ENCODE results near the gene CNFN. TPM values are rescaled to one million over a fixed set of nuclear protein-coding genes. Genes with fewer than 3 reads are reported as not detected.
A peak's percentile ranks its signal among the peaks of the same experiment; 100 is the strongest.

The CNFN gene
- total RNA-seq, 1 donor from 2014 or later, result not detected

- H3K9me3 ChIP-seq, result no peaks in the 10 kb centered on the region
- H3K4me1 ChIP-seq, result peaks cover 0 to 14% of the 10 kb centered on the region in 2 donors
- peak; percentile 43 to 88 for DNase-seq (ENCODE audit: low spot score in 2 of 2)
- TF ChIP-seq, protein P1, sequence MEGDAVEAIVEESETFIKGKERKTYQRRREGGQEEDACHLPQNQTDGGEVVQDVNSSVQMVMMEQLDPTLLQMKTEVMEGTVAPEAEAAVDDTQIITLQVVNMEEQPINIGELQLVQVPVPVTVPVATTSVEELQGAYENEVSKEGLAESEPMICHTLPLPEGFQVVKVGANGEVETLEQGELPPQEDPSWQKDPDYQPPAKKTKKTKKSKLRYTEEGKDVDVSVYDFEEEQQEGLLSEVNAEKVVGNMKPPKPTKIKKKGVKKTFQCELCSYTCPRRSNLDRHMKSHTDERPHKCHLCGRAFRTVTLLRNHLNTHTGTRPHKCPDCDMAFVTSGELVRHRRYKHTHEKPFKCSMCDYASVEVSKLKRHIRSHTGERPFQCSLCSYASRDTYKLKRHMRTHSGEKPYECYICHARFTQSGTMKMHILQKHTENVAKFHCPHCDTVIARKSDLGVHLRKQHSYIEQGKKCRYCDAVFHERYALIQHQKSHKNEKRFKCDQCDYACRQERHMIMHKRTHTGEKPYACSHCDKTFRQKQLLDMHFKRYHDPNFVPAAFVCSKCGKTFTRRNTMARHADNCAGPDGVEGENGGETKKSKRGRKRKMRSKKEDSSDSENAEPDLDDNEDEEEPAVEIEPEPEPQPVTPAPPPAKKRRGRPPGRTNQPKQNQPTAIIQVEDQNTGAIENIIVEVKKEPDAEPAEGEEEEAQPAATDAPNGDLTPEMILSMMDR (IDR thresholded peaks at IDR 0.05), result no peak
- peak overlapping the region in 1 of 2 donors; percentile 30 for H3K27ac ChIP-seq
- H3K27me3 ChIP-seq, result no peaks in the 10 kb centered on the region
- intact Hi-C loops (cut with DNase I), result no loop called here
- H3K4me3 ChIP-seq, result peak overlapping the region; percentile 66 to 72
- no peaks in the 10 kb centered on the region for H3K36me3 ChIP-seq
Measured at GRCh38 chr19:42423462-42424344, 33.6 kb upstream of the CNFN start.

- Histone ChIP-seq H3K9me3 (no peaks in the 10 kb centered on the region), H3K4me3 (peak overlapping the region; percentile 66 to 72), H3K27me3 (no peaks in the 10 kb centered on the region), H3K4me1 (peaks cover 0 to 14% of the 10 kb centered on the region in 2 donors), H3K36me3 (no peaks in the 10 kb centered on the region), H3K27ac (peak overlapping the region in 1 of 2 donors; percentile 30)
- TF ChIP-seq, protein P1 (IDR thresholded peaks at IDR 0.05), result no peak
- intact Hi-C loops (cut with DNase I), result no loop called here
- DNase-seq (ENCODE audit: low spot score in 2 of 2), result no peak
Measured at GRCh38 chr19:42422901-42423461, 32.9 kb upstream of the CNFN start.

DNA sequence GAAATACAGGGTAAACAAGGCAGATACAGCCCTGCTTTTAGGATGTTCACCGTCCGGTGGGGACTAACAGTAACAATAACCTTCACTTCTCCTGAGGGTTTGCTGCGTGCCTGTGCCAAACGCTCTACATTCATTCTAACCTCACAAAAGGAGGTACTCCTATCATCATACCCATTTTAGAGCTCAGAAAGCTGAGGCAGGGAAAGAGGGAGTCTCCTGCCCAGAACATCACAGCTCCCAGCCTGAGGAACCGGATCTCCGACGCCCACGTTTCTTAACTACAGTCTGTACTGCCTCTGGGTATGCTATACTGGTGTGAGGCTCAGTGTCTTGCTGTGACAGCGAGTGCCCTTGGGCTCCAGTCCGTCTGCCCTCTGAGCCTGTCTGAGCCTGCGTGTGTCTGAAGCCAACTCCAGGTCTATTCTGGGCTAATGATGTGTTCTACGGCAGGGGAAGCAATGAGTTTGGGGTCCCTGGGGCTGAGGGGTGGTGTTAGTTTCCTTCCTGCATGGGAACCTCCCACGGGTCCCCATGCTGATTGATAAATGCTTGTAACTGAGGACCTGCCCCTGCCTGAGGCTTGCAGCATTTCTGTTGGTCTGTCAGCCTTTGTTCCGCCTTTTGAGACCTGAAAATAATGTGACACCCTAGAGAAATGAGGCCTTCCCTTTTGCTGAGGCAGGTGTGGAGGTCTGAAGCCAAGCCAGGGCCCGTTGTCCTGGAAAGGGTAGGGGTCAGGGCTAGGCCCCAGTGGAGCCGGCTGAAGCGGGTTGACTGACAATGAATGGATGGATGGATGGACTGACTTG lies 32.2 kb upstream of the CNFN start:
- Histone ChIP-seq H3K4me1 (peaks cover 0 to 14% of the 10 kb centered on the region in 2 donors), H3K27ac (no peak overlapping the region), H3K4me3 (peak overlapping the region; percentile 66 to 72), H3K27me3 (no peaks in the 10 kb centered on the region), H3K9me3 (no peaks in the 10 kb centered on the region), H3K36me3 (no peaks in the 10 kb centered on the region)
- TF ChIP-seq, protein P1 (IDR thresholded peaks at IDR 0.05), result no peak
- intact Hi-C loops (cut with DNase I), result no loop called here
- DNase-seq (ENCODE audit: low spot score in 2 of 2), result peak in 1 of 2 donors; percentile 64

DNA sequence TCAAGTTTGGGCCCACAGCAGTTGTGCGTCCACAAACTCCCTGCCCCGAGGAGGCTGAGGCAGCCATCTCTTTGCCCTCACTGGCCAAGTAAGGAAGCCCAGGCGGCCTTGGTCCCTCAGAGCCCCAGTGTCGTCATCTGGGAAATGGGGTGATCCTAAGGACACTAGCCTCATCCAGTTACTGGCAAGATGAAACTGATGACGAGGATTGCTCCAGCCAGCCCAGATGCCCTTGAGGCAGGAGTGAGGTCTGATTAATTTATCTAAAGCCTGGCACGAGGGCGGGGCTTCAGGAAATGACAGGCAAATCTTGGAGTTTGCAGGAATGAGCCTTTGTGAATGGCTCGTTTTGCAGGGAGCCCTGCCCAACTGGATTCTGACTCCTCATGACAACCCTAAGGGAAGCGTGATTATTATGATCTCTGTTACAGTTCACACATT lies 31.5 kb upstream of the CNFN start:
- no peak overlapping the region for H3K4me3 ChIP-seq
- H3K36me3 ChIP-seq, result no peaks in the 10 kb centered on the region
- H3K27me3 ChIP-seq, result no peaks in the 10 kb centered on the region
- no peak overlapping the region for H3K27ac ChIP-seq
- TF ChIP-seq, protein P1 (IDR thresholded peaks at IDR 0.05), result no peak
- no peaks in the 10 kb centered on the region for H3K9me3 ChIP-seq
- DNase-seq (ENCODE audit: low spot score in 2 of 2), result peak in 1 of 2 donors; percentile 61
- intact Hi-C loops (cut with DNase I), result no loop called here
- peaks cover 0 to 14% of the 10 kb centered on the region in 2 donors for H3K4me1 ChIP-seq

GRCh38 chr19:42421101-42421500 lies 31.0 kb upstream of the CNFN start:
- no peak overlapping the region for H3K27ac ChIP-seq
- intact Hi-C loops (cut with DNase I), result no loop called here
- peak in 1 of 2 donors; percentile 58 for DNase-seq (ENCODE audit: low spot score in 2 of 2)
- H3K27me3 ChIP-seq, result no peaks in the 10 kb centered on the region
- no peaks in the 10 kb centered on the region for H3K36me3 ChIP-seq
- no peak overlapping the region for H3K4me3 ChIP-seq
- TF ChIP-seq, protein P1 (IDR thresholded peaks at IDR 0.05), result no peak
- peaks cover 0 to 14% of the 10 kb centered on the region in 2 donors for H3K4me1 ChIP-seq
- no peaks in the 10 kb centered on the region for H3K9me3 ChIP-seq

Measured in ascending aorta (tissue), 2 donors.